DND-41 (cell line): ENCODE measurements around the gene TTC38.

Experiments
- ATAC-seq: fragments of 200-7000 bp; cut with Tn5 transposase; 3 replicates; pipeline ENCODE4 v1.9.1; 2021; ENCODE audit warnings: low read depth; ENCODE audit not compliant: insufficient read depth
- DNase-seq: peaks from one replicate; pipeline ENCODE4 v3.0.0-alpha.2; 2020
- H2AFZ ChIP-seq: 2 replicates; pipeline ENCODE4 v1.6.0; 2012; ENCODE audit warnings: low read depth, low read length
- H3K27ac ChIP-seq: 2 replicates; pipeline ENCODE4 v1.5.1; 2012; ENCODE audit warnings: low read length, inconsistent platforms
- H3K27me3 ChIP-seq: fragments of 200-600 bp; sonication (generic); 2 replicates; pipeline ENCODE4 v1.6.0; 2012; ENCODE audit warnings: low read length, mild to moderate bottlenecking, inconsistent platforms; ENCODE audit not compliant: insufficient read depth, poor library complexity
- H3K36me3 ChIP-seq: 2 replicates; pipeline ENCODE4 v1.5.1; 2012; ENCODE audit warnings: low read length, inconsistent platforms; ENCODE audit not compliant: insufficient read depth
- H3K4me1 ChIP-seq: 2 replicates; pipeline ENCODE4 v1.5.1; 2012; ENCODE audit warnings: mild to moderate bottlenecking, low read length; ENCODE audit not compliant: insufficient read depth
- H3K4me2 ChIP-seq: 2 replicates; pipeline ENCODE4 v1.6.0; 2012; ENCODE audit warnings: mild to moderate bottlenecking, moderate library complexity, low read length, inconsistent platforms; ENCODE audit not compliant: insufficient read depth
- H3K4me3 ChIP-seq, 2 experiments: fragments of 200-600 bp in 1 of 2; shearing (Covaris generic) in 1 of 2; 2 replicates each; pipeline ENCODE4 v1.5.1; 2012 to 2016; ENCODE audit warnings: inconsistent platforms in 2 of 2, low read length in 2 of 2, mild to moderate bottlenecking in 2 of 2, low read depth in 1 of 2, moderate library complexity in 1 of 2
- H3K79me2 ChIP-seq: 2 replicates; pipeline ENCODE4 v1.6.0; 2012; ENCODE audit warnings: low read length, inconsistent platforms; ENCODE audit not compliant: insufficient read depth
- H3K9ac ChIP-seq: 2 replicates; pipeline ENCODE4 v1.6.0; 2012; ENCODE audit warnings: low read depth, mild to moderate bottlenecking, inconsistent platforms, low read length, moderate library complexity
- H3K9me3 ChIP-seq: 2 replicates; pipeline ENCODE4 v1.5.1; 2012; ENCODE audit warnings: low read length, moderate library complexity, mild to moderate bottlenecking, inconsistent platforms; ENCODE audit not compliant: insufficient read depth, severe bottlenecking
- H4K20me1 ChIP-seq: 2 replicates; pipeline ENCODE4 v1.6.0; 2012; ENCODE audit warnings: low read length; ENCODE audit not compliant: insufficient read depth
- CTCF ChIP-seq: IDR thresholded peaks from 2 replicates; pipeline ENCODE4 v1.5.1; 2012; ENCODE audit warnings: borderline replicate concordance, low read length, moderate library complexity, mild to moderate bottlenecking; ENCODE audit not compliant: poor library complexity, severe bottlenecking; ENCODE audit errors: extremely low read depth
- EZH2 ChIP-seq: IDR thresholded peaks from 3 replicates; pipeline ENCODE4 v1.6.1; 2012; ENCODE audit warnings: borderline replicate concordance, low read depth, mild to moderate bottlenecking, moderate library complexity, low read length, inconsistent platforms; ENCODE audit not compliant: severe bottlenecking

TTC38 gene

GRCh38 chr22:46239261-46240048 lies 28.4 kb upstream of the TTC38 start:
- Histone ChIP-seq H2AFZ (peak overlapping the region; percentile 11; the same call in 1 of the 2 replicates), H3K9me3 (peaks cover 22% of the 10 kb centered on the region), H3K4me3 (peak overlapping the region in 1 of 2 experiments; percentile 23; a peak in 1 of 4 replicates), H3K27me3 (no peaks in the 10 kb centered on the region), H3K27ac (peak overlapping the region; percentile 98), H3K4me1 (peaks cover 61% of the 10 kb centered on the region), H3K36me3 (peaks cover 63% of the 10 kb centered on the region), H3K9ac (peak overlapping the region; percentile 58), H3K79me2 (peaks cover 8% of the 10 kb centered on the region), H4K20me1 (no peaks in the 10 kb centered on the region), H3K4me2 (peak overlapping the region; percentile 55)
- DNase-seq (peak; percentile 96), ATAC-seq (peak; percentile 84)
- no peak for TF ChIP-seq CTCF
- no peak for TF ChIP-seq EZH2

- Histone ChIP-seq H3K36me3 (peaks cover 63% of the 10 kb centered on the region), H3K27ac (peak overlapping the region; percentile 94), H3K4me3 (peak overlapping the region in 1 of 2 experiments; percentile 23; a peak in 1 of 4 replicates), H3K79me2 (peaks cover 8% of the 10 kb centered on the region), H3K9ac (peak overlapping the region; percentile 58), H3K9me3 (peaks cover 22% of the 10 kb centered on the region), H3K27me3 (no peaks in the 10 kb centered on the region), H2AFZ (no peak overlapping the region), H4K20me1 (no peaks in the 10 kb centered on the region), H3K4me2 (peak overlapping the region; percentile 55), H3K4me1 (peaks cover 61% of the 10 kb centered on the region)
- DNase-seq (peak; percentile 83), ATAC-seq (peak; percentile 63)
- TF ChIP-seq EZH2 = no peak
Observed at GRCh38 chr22:46240073-46240472, 27.7 kb upstream of the TTC38 start.

- Histone ChIP-seq H3K27ac (peak overlapping the region; percentile 94), H4K20me1 (no peaks in the 10 kb centered on the region), H3K4me2 (peak overlapping the region; percentile 55), H3K27me3 (no peaks in the 10 kb centered on the region), H3K79me2 (peaks cover 8% of the 10 kb centered on the region), H2AFZ (peak overlapping the region; percentile 9; the same call in 1 of the 2 replicates), H3K4me3 (peak overlapping the region in 1 of 2 experiments; percentile 23; a peak in 1 of 4 replicates), H3K4me1 (peaks cover 64% of the 10 kb centered on the region), H3K9ac (peak overlapping the region; percentile 58), H3K9me3 (peaks cover 22% of the 10 kb centered on the region), H3K36me3 (peaks cover 63% of the 10 kb centered on the region)
- DNase-seq (no peak), ATAC-seq (no peak)
- no peak for TF ChIP-seq EZH2
- no peak for TF ChIP-seq CTCF
Observed at GRCh38 chr22:46240506-46240905, 27.3 kb upstream of the TTC38 start.

- Histone ChIP-seq H3K4me2 (peak overlapping the region; percentile 55), H2AFZ (peak overlapping the region; percentile 9; the same call in 1 of the 2 replicates), H3K27ac (peak overlapping the region; percentile 94), H3K9ac (peak overlapping the region; percentile 58), H3K4me3 (peak overlapping the region in 1 of 2 experiments; percentile 23; a peak in 1 of 4 replicates), H3K27me3 (no peaks in the 10 kb centered on the region), H4K20me1 (no peaks in the 10 kb centered on the region), H3K36me3 (peaks cover 62% of the 10 kb centered on the region), H3K9me3 (peaks cover 22% of the 10 kb centered on the region), H3K79me2 (peaks cover 8% of the 10 kb centered on the region), H3K4me1 (peaks cover 67% of the 10 kb centered on the region)
- no peak for ATAC-seq
- no peak for TF ChIP-seq CTCF
- no peak for TF ChIP-seq EZH2
- no peak for DNase-seq
Observed at GRCh38 chr22:46240907-46241306, 26.9 kb upstream of the TTC38 start.
